WERI-Rb-1 (cell line): ENCODE measurements around the gene NUDT3.
"Not testable (repeated sequence)": the region's sequence is repeated elsewhere in the genome, so short reads cannot be mapped to it uniquely, and the experiment has no call there.

Experiments used
- DNase-seq: peaks from one replicate; pipeline ENCODE4 v3.0.0-alpha.2; 2020
- H3K27ac ChIP-seq: fragments of 250-450 bp; sonication (Bioruptor Pico); 2 replicates; pipeline ENCODE4 v1.5.1; 2020; ENCODE audit warnings: mild to moderate bottlenecking, moderate library complexity
- H3K27me3 ChIP-seq: fragments of 250-450 bp; sonication (Bioruptor Pico); 2 replicates; pipeline ENCODE4 v1.5.1; 2021; ENCODE audit warnings: mild to moderate bottlenecking, low read depth, moderate library complexity; ENCODE audit not compliant: insufficient read depth, severe bottlenecking
- H3K36me3 ChIP-seq: fragments of 250-450 bp; sonication (Bioruptor Pico); 2 replicates; pipeline ENCODE4 v1.5.1; 2020; ENCODE audit warnings: mild to moderate bottlenecking, moderate library complexity
- H3K4me3 ChIP-seq: 2 replicates; pipeline ENCODE4 v1.5.1; 2011; ENCODE audit warnings: low read depth, mild to moderate bottlenecking, control low read depth, low read length
- H3K9me3 ChIP-seq: fragments of 250-450 bp; sonication (Bioruptor Pico); 2 replicates; pipeline ENCODE4 v1.5.1; 2021; ENCODE audit warnings: mild to moderate bottlenecking, moderate library complexity; ENCODE audit not compliant: severe bottlenecking
- TF ChIP-seq, protein P1 (sequence below): IDR thresholded peaks from 2 replicates; pipeline ENCODE4 v1.5.1; 2011; ENCODE audit warnings: low read depth, mild to moderate bottlenecking, control low read depth, inconsistent platforms, low read length

The NUDT3 gene

DNA sequence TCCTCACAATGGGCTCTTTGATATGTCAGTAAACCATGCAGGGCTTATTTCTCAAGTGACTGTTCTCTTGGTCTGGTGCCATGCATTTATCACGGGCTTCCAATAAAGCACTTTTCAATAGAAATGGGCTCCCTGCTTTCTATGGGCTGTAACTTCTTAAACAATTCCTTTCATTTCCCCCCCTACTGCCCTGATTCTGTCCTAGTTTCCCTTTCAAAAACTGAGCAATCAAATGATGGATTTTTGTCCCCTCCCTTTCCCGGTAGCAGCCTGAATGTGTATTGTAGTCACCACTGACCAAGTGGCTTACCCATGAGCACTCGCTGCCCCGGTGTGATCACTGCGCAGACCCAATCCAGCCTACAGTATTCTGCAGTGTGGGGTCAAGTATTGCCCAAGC, 19.5 kb upstream of the NUDT3 start:
- DNase-seq, result no peak
- no peak overlapping the region for H3K4me3 ChIP-seq

DNA sequence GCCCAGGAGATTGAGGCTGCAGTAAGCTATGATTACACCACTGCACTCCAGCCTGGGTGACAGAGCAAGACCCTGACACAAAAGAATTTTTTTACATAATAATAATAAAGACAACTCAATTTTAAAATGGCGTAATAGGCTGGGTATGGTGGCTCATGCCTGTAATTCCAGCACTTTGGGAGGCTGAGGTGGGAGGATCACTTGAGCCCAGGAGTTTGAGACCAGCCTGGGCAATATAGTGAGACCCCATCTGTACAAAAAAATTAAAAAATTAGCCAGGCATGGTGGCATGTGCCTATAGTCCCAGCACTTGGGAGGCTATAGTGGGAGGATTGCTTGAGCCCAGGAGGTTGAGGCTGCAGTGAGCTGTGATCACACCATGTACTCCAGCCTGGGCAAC, 15.4 kb upstream of the NUDT3 start:
- not testable (repeated sequence) for H3K9me3 ChIP-seq, H3K27ac ChIP-seq, DNase-seq, H3K4me3 ChIP-seq, H3K27me3 ChIP-seq
- H3K36me3 ChIP-seq, result peaks cover 20% of the 10 kb centered on the region

More for the DNA sequence above, 19.5 kb upstream of the NUDT3 start:
- TF ChIP-seq, protein P1, sequence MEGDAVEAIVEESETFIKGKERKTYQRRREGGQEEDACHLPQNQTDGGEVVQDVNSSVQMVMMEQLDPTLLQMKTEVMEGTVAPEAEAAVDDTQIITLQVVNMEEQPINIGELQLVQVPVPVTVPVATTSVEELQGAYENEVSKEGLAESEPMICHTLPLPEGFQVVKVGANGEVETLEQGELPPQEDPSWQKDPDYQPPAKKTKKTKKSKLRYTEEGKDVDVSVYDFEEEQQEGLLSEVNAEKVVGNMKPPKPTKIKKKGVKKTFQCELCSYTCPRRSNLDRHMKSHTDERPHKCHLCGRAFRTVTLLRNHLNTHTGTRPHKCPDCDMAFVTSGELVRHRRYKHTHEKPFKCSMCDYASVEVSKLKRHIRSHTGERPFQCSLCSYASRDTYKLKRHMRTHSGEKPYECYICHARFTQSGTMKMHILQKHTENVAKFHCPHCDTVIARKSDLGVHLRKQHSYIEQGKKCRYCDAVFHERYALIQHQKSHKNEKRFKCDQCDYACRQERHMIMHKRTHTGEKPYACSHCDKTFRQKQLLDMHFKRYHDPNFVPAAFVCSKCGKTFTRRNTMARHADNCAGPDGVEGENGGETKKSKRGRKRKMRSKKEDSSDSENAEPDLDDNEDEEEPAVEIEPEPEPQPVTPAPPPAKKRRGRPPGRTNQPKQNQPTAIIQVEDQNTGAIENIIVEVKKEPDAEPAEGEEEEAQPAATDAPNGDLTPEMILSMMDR, result no peak
- no peaks in the 10 kb centered on the region for H3K9me3 ChIP-seq
- no peaks in the 10 kb centered on the region for H3K27me3 ChIP-seq
- peaks cover 52% of the 10 kb centered on the region for H3K36me3 ChIP-seq
- H3K27ac ChIP-seq, result no peak overlapping the region

DNA sequence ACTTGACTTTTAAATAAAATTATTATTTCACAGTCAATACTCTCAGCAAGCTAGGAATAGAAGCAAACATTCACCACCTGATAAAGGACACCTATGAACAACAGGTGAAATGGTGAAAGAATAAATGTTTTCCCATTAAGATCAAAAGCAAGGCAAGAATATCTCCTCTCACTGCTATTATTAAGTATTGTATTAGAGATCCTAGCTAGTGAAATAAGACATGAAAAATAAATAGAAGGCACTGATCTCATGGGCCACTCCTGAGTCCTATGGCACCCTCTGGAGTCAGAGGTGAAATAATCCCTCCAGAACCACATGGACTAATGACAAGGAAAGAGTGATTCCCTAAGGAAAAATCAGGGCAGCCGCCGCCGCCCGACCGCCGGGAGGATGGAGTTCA, 4.0 kb upstream of the NUDT3 start:
- Histone ChIP-seq H3K4me3 (no peak overlapping the region), H3K36me3 (peaks cover 4% of the 10 kb centered on the region), H3K27ac (no peak overlapping the region), H3K27me3 (no peaks in the 10 kb centered on the region), H3K9me3 (peaks cover 9% of the 10 kb centered on the region)
- DNase-seq, result no peak
- TF ChIP-seq, protein P1, result no peak

DNA sequence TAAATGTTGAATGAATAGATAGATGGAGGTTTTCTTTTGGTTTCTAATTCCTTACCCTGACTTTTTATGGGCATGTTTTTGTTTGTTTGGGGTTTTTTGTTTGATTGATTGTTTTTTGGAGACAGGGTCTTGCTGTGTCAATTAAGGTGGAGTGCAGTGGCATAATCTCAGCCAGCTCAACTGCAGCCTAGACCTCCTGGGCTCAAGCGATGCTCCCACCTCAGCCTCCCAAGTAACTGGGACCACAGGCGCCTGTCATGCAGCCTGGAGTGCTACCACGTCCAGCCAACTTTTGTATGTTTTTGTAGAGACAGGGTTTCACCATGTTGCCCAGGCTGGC, 1.5 kb upstream of the NUDT3 start:
- H3K27me3 ChIP-seq, result no peaks in the 10 kb centered on the region
- TF ChIP-seq, protein P1, result no peak
- peaks cover 9% of the 10 kb centered on the region for H3K9me3 ChIP-seq
- DNase-seq, result no peak
- peaks cover 4% of the 10 kb centered on the region for H3K36me3 ChIP-seq
- no peak overlapping the region for H3K27ac ChIP-seq
- no peak overlapping the region for H3K4me3 ChIP-seq

DNA sequence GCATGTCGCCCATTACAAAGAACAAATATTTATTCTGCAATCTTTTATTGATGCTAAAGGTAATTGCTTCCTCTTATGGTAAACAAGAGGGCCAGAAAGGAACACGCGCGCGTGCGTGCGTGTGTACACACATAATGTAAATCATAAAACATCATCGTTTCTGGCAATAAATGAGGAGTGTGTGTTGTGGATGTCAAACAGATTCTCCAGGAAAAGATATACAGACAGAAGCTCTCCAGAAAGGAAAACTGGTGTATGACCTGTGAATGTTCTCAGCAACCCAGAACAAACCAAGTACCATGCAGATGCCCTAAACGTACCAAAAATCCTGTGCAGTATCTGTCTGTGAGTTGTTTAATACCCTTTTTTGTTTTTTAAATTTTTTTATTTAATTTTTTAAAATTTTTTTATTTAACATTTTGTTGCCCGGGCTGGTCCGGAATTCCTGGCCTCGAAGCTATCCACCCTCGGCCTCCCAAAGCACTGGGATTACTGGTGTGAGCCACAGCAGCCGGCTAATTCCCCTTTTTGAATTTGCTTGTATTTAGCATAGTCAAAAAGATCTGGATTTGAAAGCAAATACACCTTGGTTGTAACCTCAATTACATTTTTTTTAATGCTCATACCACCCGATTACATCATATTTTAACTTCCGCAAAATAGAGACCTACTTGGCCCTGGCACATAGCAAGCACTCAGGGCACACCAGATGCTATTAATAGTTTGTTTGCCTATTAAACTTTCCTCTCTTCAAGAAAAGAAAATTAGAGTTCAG, 909 bp upstream of the NUDT3 start:
- no peak for DNase-seq
- TF ChIP-seq, protein P1, result no peak
- peak overlapping the region; percentile 74 for H3K4me3 ChIP-seq
- no peaks in the 10 kb centered on the region for H3K27me3 ChIP-seq
- peaks cover 4% of the 10 kb centered on the region for H3K36me3 ChIP-seq
- H3K27ac ChIP-seq, result peak overlapping the region; percentile 95
- peaks cover 9% of the 10 kb centered on the region for H3K9me3 ChIP-seq

DNA sequence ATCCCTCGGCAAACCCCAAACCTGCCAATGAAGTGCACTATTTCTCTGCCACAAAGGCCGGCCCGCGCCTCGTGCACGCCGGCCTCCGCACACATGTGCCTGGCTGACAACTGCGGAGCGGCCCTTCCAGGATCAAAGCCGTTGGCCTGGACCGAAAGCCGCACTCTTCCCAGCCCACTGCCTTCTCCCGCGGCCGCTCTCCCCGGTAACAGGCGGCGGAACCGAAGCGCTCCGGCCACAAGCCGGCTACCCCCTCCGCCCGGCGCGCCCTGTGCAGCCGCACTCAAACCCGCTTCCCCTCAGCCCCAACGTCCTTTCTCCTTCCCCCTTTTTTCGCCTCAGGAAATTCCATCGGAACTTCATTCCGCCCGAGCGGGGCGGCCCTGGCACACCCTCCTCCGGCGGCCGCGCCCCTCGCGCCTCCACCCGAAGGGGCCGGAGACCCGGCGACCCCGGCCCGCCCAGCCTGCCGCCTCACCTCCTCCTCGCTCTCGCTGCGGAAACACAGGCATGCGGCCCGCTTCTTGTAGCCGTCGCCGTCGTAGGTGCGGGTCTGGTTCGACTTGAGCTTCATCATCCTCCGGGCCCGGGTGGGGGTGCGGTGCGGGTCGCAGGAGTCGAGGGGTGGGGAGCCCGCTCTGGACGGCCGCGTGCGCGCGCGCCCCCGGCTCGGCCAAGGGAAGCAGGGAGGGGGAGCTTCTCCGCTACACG, 528 bp downstream of the NUDT3 start:
- peak; percentile 85 for DNase-seq
- Histone ChIP-seq H3K36me3 (peaks cover 7% of the 10 kb centered on the region), H3K27ac (peak overlapping the region; percentile 95), H3K9me3 (peaks cover 9% of the 10 kb centered on the region), H3K27me3 (no peaks in the 10 kb centered on the region), H3K4me3 (peak overlapping the region; percentile 74)
- TF ChIP-seq, protein P1, result no peak
